Limb (tissue), 2 donors: ENCODE results near the gene CHST3.

Source experiments
- DNase-seq, 2 donors: peaks; one replicate each; pipeline ENCODE4 v3.0.0-alpha.2; 2016; ENCODE audit errors: extremely low spot score in 2 of 2

The CHST3 gene

GRCh38 chr10:72056113-72056512, 91.9 kb downstream of the CHST3 start:
- DNase-seq: no peak

DNA sequence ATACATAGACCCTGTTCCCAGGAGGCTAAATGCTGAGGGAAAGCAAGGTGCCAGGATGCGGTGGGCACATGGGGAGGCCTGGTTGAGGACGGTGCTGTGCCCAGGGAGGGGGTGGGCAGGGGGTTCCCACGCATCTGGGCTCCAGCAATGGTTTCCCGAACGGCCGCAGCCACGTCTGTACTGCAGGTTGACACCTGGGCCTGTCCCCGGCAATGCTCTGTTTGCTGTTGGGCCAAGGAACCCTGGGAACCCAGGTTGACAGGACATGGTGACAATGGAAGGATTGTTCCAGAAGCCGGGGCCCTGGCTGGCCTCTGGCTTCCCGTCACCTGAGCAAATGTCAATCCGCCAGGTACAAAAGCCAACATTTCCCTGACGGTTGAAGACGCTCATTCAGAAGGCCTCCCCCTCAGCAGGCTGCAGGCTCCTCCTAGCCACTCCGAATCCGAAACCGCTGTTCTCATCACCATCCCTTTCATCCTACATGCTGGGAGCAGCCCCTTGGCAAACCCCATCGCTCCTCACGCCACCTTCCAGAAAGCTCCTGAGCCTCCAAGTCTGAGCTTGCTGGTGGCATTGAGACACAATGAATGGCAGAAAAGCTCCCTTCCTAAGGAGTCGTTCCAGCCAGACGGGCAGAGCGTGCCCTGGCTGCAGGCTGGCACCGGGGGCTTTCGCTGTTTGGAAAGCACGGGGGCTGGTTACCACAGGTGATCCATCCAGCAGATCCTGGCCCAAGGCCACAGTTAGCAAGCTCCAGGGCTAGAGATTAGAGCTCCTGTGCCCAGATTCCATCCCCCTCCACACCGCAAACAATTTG, 92.9 kb downstream of the CHST3 start:
- no peak for DNase-seq

GRCh38 chr10:72058347-72058898, 94.2 kb downstream of the CHST3 start:
- DNase-seq: no peak

DNA sequence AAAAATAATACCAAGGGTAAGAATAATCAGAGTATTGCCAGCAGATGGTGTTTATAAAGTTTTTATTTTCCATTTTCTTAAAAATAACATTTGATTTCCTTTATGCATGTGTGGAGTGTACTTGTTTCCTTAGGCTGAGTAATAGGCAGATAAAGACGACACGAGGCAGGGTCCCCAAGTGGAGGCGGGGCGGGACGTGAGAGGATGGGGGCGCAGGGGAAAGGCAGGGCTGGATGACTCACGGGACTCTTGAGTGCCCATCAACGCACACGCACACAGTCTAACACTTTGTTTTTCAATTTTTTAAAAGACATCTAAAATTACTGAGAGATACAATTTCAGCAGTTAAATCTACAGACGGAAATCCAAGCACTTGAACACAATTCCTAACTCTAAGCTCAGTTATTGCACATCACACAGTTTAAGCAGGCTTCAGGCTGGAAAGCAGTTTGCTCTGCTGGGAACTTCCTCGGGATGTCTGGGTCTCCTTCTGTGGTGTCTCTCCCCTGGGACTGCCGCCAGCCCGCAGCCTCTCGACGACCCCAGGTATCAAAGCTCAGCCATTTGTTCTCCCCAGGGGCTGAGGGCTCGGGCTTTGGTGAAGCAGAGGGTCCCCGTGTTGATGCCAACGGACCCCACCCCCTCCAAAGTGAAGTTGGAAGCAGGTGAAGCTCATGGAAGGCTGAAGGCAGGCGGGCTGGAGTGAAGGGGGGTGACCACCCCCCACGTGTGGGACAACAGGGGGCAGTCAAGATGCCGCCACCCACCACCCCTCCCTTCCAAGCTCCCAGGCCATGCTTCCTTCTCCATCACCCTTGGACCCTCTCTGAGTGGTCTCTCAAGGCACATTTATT, 95.0 kb downstream of the CHST3 start:
- no peak for DNase-seq

GRCh38 chr10:72059843-72060822, 95.9 kb downstream of the CHST3 start:
- no peak for DNase-seq

GRCh38 chr10:72061491-72061890, 97.3 kb downstream of the CHST3 start:
- DNase-seq: no peak

DNA sequence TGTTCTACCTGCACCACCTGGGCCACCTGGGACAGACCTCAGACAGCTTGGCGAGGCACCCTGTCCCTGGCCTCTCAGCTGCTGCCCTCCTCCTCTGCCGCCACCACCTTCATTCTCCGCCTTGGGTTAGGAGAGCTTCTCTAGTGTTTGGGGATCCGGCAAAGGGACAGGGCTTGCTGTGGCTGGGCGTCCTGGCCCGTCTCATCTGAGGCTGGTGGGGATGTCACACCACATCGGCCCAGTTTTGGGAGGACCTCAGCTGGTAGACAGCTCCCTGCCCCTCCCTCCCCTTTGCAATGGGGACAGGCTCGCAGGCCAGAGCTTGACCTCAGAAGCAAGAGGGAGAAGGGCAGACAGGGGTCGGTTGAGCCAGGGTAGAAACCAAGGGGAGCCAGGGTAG, 97.7 kb downstream of the CHST3 start:
- no peak for DNase-seq

DNA sequence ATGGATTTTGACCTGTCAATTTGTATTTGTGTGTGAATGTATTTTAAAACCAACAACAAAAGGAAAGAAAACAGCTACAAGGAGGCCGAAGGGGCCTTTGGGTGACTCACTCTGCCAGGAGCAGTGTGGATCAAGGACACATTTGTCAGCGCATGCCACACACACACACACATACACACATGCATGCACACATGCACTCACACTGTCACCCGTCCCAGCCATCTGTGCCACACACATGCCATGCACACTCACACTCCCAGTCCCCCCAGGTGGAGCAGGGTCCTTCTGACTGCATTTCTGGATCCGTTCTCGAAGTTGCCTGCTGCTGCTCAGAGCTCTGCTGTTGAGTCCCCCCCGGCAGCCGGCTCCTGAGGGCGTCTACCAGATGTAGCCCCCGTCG, 98.2 kb downstream of the CHST3 start:
- no peak for DNase-seq
